Measurements from ENCODE around the gene CCDC178.
"Not testable (repeated sequence)": the region's sequence is repeated elsewhere in the genome, so short reads cannot be mapped to it uniquely, and the experiment has no call there.

Gene CCDC178

DNA sequence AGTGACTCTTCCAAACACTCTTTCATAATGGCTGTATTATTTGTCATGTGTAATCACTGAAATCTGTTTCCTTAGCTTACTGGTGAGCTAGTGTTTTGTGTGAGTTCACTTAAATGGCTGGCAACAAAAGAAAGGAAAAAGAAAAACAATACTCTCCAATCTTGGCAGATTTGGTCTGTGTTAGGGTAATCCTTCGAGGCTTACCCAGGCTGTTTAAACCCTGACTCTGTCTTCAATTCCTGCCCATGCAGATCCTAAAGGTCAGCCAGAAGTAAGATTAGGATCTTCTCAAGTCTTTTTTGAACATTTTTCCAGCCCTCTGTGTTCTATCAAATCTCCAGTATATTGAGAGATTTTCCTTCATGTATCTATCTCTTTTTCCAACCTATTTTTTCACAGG is 85.3 kb downstream of the CCDC178 start:
- no peak overlapping the region for H3K27ac ChIP-seq (ENCODE audit: low read depth, low read length, poor library complexity, severe bottlenecking)
- no peaks in the 10 kb centered on the region for H3K9me2 ChIP-seq (ENCODE audit: low read depth, low read length)
- no peak for TF ChIP-seq EZH2 (IDR thresholded peaks at IDR 0.05; ENCODE audit: borderline replicate concordance, low read length)
- TF ChIP-seq, protein P1, sequence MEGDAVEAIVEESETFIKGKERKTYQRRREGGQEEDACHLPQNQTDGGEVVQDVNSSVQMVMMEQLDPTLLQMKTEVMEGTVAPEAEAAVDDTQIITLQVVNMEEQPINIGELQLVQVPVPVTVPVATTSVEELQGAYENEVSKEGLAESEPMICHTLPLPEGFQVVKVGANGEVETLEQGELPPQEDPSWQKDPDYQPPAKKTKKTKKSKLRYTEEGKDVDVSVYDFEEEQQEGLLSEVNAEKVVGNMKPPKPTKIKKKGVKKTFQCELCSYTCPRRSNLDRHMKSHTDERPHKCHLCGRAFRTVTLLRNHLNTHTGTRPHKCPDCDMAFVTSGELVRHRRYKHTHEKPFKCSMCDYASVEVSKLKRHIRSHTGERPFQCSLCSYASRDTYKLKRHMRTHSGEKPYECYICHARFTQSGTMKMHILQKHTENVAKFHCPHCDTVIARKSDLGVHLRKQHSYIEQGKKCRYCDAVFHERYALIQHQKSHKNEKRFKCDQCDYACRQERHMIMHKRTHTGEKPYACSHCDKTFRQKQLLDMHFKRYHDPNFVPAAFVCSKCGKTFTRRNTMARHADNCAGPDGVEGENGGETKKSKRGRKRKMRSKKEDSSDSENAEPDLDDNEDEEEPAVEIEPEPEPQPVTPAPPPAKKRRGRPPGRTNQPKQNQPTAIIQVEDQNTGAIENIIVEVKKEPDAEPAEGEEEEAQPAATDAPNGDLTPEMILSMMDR (IDR thresholded peaks at IDR 0.05; ENCODE audit: low read length): no peak

DNA sequence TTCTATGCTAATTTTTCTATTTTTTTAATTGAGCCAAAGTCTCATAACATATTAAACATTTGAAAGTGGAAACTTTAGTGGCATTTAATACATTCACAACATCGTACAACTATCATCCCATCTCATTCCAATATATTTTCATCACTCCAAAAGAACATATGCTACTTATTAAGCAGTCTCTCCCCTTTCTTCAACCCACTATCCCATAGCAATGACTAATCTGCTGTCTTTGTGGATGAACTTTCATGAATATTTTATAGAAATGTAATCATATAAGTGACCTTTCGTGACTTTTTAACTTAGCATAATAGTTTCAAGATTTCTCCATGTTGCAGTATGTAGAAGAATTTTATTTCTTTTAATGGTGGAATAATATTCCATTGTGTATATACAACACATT is 90.3 kb downstream of the CCDC178 start:
- Histone ChIP-seq H3K27me3 (ENCODE audit: insufficient read depth, low read length) (no peaks in the 10 kb centered on the region), H3K9ac (ENCODE audit: low read length) (no peak overlapping the region), H3K36me3 (ENCODE audit: insufficient read depth, low read length) (no peaks in the 10 kb centered on the region), H4K20me1 (ENCODE audit: insufficient read depth, low read length) (no peaks in the 10 kb centered on the region), H2AFZ (ENCODE audit: low read length) (no peak overlapping the region), H3K79me2 (ENCODE audit: insufficient read depth, low read length) (no peaks in the 10 kb centered on the region), H3K4me2 (ENCODE audit: low read length) (no peak overlapping the region), H3F3A (ENCODE audit: insufficient read depth, low read length) (no peaks in the 10 kb centered on the region), H3K4me3 (ENCODE audit: low read depth, low read length, poor library complexity, severe bottlenecking) (no peak overlapping the region), H3K9me2 (ENCODE audit: low read depth, low read length) (no peaks in the 10 kb centered on the region), H3K4me1 (ENCODE audit: insufficient read depth, low read length, severe bottlenecking) (no peaks in the 10 kb centered on the region), H3K27ac (ENCODE audit: low read depth, low read length, poor library complexity, severe bottlenecking) (no peak overlapping the region), H3K9me3 (ENCODE audit: low read length) (no peaks in the 10 kb centered on the region)
- TF ChIP-seq EZH2 (IDR thresholded peaks at IDR 0.05; ENCODE audit: borderline replicate concordance, low read length): no peak
- TF ChIP-seq, protein P1 (IDR thresholded peaks at IDR 0.05; ENCODE audit: low read length): no peak

More for the DNA sequence above, 85.3 kb downstream of the CCDC178 start:
- no peak overlapping the region for H3K4me3 ChIP-seq (ENCODE audit: low read depth, low read length, poor library complexity, severe bottlenecking)
- no peak overlapping the region for H3K9ac ChIP-seq (ENCODE audit: low read length)
- H3F3A ChIP-seq (ENCODE audit: insufficient read depth, low read length): no peaks in the 10 kb centered on the region
- H2AFZ ChIP-seq (ENCODE audit: low read length): no peak overlapping the region
- no peaks in the 10 kb centered on the region for H3K27me3 ChIP-seq (ENCODE audit: insufficient read depth, low read length)
- no peaks in the 10 kb centered on the region for H3K4me1 ChIP-seq (ENCODE audit: insufficient read depth, low read length, severe bottlenecking)
- no peaks in the 10 kb centered on the region for H4K20me1 ChIP-seq (ENCODE audit: insufficient read depth, low read length)
- no peaks in the 10 kb centered on the region for H3K36me3 ChIP-seq (ENCODE audit: insufficient read depth, low read length)
- no peaks in the 10 kb centered on the region for H3K79me2 ChIP-seq (ENCODE audit: insufficient read depth, low read length)
- H3K9me3 ChIP-seq (ENCODE audit: low read length): no peaks in the 10 kb centered on the region
- H3K4me2 ChIP-seq (ENCODE audit: low read length): no peak overlapping the region

DNA sequence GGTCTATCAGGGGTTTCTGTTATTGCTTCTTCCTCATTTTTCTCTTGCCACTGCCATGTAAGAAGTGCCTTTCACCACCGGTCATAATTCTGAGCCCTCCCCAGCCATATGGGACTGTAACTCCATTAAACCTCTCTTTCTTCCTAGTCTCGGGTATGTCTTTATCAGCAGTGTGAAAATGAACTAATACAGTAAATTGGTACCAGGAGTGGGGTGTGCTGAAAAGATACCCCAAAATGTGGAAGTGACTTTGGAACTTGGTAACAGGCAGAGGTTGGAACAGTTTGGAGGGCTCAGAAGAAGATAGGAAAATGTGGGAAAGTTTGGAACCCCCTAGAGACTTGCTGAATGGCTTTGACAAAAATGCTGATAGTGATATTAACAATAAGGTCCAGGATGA is 100.8 kb downstream of the CCDC178 start:
- not testable (repeated sequence) for H3K79me2 ChIP-seq (ENCODE audit: insufficient read depth, low read length); H3K4me1 ChIP-seq (ENCODE audit: insufficient read depth, low read length, severe bottlenecking); H3K9me3 ChIP-seq (ENCODE audit: low read length); H3K9me2 ChIP-seq (ENCODE audit: low read depth, low read length); H3K36me3 ChIP-seq (ENCODE audit: insufficient read depth, low read length); H4K20me1 ChIP-seq (ENCODE audit: insufficient read depth, low read length); H3K9ac ChIP-seq (ENCODE audit: low read length); H3K4me3 ChIP-seq (ENCODE audit: low read depth, low read length, poor library complexity, severe bottlenecking); H3K4me2 ChIP-seq (ENCODE audit: low read length); H3K27me3 ChIP-seq (ENCODE audit: insufficient read depth, low read length); H3F3A ChIP-seq (ENCODE audit: insufficient read depth, low read length); H2AFZ ChIP-seq (ENCODE audit: low read length); H3K27ac ChIP-seq (ENCODE audit: low read depth, low read length, poor library complexity, severe bottlenecking)

DNA sequence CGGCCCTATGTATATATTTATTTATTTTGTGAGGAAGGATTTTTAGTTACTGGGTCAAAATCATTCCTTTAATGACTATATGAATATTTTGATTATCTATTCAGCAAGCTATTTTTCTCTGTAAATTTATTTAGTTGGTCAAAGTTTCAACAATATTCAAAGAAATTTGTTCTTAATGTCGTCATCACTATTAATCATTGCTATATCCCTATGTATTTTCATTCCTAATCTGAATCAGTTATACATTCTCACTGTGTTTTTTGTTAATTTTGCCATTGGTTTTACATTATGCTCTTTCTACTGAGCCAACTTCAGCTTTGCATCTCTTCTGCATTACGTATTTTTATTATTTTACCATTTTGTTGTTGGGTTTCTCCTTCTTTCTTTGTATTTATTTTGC is 105.7 kb downstream of the CCDC178 start:
- Histone ChIP-seq H3K4me3 (ENCODE audit: low read depth, low read length, poor library complexity, severe bottlenecking) (no peak overlapping the region), H3F3A (ENCODE audit: insufficient read depth, low read length) (no peaks in the 10 kb centered on the region), H3K27ac (ENCODE audit: low read depth, low read length, poor library complexity, severe bottlenecking) (no peak overlapping the region), H2AFZ (ENCODE audit: low read length) (no peak overlapping the region), H3K4me2 (ENCODE audit: low read length) (no peak overlapping the region), H4K20me1 (ENCODE audit: insufficient read depth, low read length) (no peaks in the 10 kb centered on the region), H3K4me1 (ENCODE audit: insufficient read depth, low read length, severe bottlenecking) (no peaks in the 10 kb centered on the region), H3K79me2 (ENCODE audit: insufficient read depth, low read length) (no peaks in the 10 kb centered on the region), H3K36me3 (ENCODE audit: insufficient read depth, low read length) (no peaks in the 10 kb centered on the region), H3K9ac (ENCODE audit: low read length) (no peak overlapping the region), H3K9me3 (ENCODE audit: low read length) (no peaks in the 10 kb centered on the region), H3K9me2 (ENCODE audit: low read depth, low read length) (no peaks in the 10 kb centered on the region), H3K27me3 (ENCODE audit: insufficient read depth, low read length) (no peaks in the 10 kb centered on the region)
- TF ChIP-seq, protein P1 (IDR thresholded peaks at IDR 0.05; ENCODE audit: low read length): no peak
- TF ChIP-seq EZH2 (IDR thresholded peaks at IDR 0.05; ENCODE audit: borderline replicate concordance, low read length): no peak
